WTC11 (cell line): ENCODE measurements around the gene HEY2. TPM values are rescaled to one million over a fixed set of nuclear protein-coding genes. Genes with fewer than 3 reads are reported as not detected.

Source experiments
- ATAC-seq: fragments of 200-7000 bp; cut with Tn5 transposase; 2 replicates; pipeline ENCODE4 v1.10.0; 2021; ENCODE audit warnings: mild to moderate bottlenecking, moderate library complexity
- CTCF ChIA-PET: fragments of 300-600 bp; sonication (Branson Sonifier 250); formaldehyde crosslinking; loops from one replicate; lab custom pipeline; 2021; ENCODE audit warnings: antibody characterized with exemption; lab: Charles Lee
- POLR2A ChIA-PET: fragments of 350-600 bp; sonication (Branson Sonifier 250); formaldehyde crosslinking; loops from one replicate; lab custom pipeline; 2021; ENCODE audit warnings: antibody characterized with exemption; lab: Charles Lee
- DNase-seq: peaks from one replicate; pipeline ENCODE4 v3.0.0; 2021; ENCODE audit warnings: low spot score
- H3K27ac Mint-ChIP-seq: 2 replicates; pipeline ENCODE4 v1.8.0; 2021; ENCODE audit warnings: mixed read lengths
- H3K27me3 Mint-ChIP-seq: 2 replicates; pipeline ENCODE4 v1.8.0; 2021; ENCODE audit warnings: low read depth, mild to moderate bottlenecking, moderate library complexity, mixed read lengths
- H3K36me3 Mint-ChIP-seq: 2 replicates; pipeline ENCODE4 v1.8.0; 2021; ENCODE audit warnings: mixed read lengths
- H3K4me1 Mint-ChIP-seq: 2 replicates; pipeline ENCODE4 v1.8.0; 2022; ENCODE audit warnings: mixed read lengths
- H3K4me3 Mint-ChIP-seq: 2 replicates; pipeline ENCODE4 v1.8.0; 2021; ENCODE audit warnings: mild to moderate bottlenecking, moderate library complexity, mixed read lengths
- H3K9me3 Mint-ChIP-seq: 2 replicates; pipeline ENCODE4 v1.8.0; 2021; ENCODE audit warnings: mixed read lengths
- ATF1 ChIP-seq: sonication (generic); formaldehyde crosslinking; IDR thresholded peaks from 2 replicates; pipeline ENCODE4 v1.8.1; 2023; ENCODE audit warnings: mild to moderate bottlenecking, moderate library complexity, missing genetic modification reagents
- CBFB ChIP-seq: sonication (generic); formaldehyde crosslinking; IDR thresholded peaks from 2 replicates; pipeline ENCODE4 v1.8.1; 2022; ENCODE audit warnings: mild to moderate bottlenecking, low read depth, missing genetic modification reagents
- ELF4 ChIP-seq: sonication (generic); formaldehyde crosslinking; IDR thresholded peaks from 2 replicates; pipeline ENCODE4 v1.8.1; 2022; ENCODE audit warnings: low read depth, mild to moderate bottlenecking, moderate library complexity, missing genetic modification reagents
- EMX1 ChIP-seq: fragments of 250-450 bp; sonication (Bioruptor Pico); IDR thresholded peaks from 2 replicates; pipeline ENCODE4 v1.8.0; 2021; ENCODE audit warnings: mild to moderate bottlenecking
- FOXP1 ChIP-seq: sonication (generic); formaldehyde crosslinking; IDR thresholded peaks from 2 replicates; pipeline ENCODE4 v1.8.0; 2022; ENCODE audit warnings: missing genetic modification reagents, mild to moderate bottlenecking, moderate library complexity, borderline replicate concordance
- GTF2I ChIP-seq: fragments of 250-450 bp; sonication (Bioruptor Pico); conservative IDR thresholded peaks from 2 replicates; pipeline ENCODE4 v1.4.0; 2021; ENCODE audit warnings: mild to moderate bottlenecking
- HMGA2 ChIP-seq: fragments of 250-450 bp; sonication (Bioruptor Pico); IDR thresholded peaks from 2 replicates; pipeline ENCODE4 v1.4.0; 2021; ENCODE audit warnings: mild to moderate bottlenecking, moderate library complexity
- JUN ChIP-seq: sonication (generic); formaldehyde crosslinking; IDR thresholded peaks from 2 replicates; pipeline ENCODE4 v1.8.0; 2023; ENCODE audit warnings: mild to moderate bottlenecking, missing genetic modification reagents
- KAT7 ChIP-seq: sonication (generic); formaldehyde crosslinking; IDR thresholded peaks from 2 replicates; pipeline ENCODE4 v1.8.1; 2023; ENCODE audit warnings: missing genetic modification reagents, mild to moderate bottlenecking, borderline replicate concordance
- MYBL2 ChIP-seq: sonication (generic); formaldehyde crosslinking; IDR thresholded peaks from 2 replicates; pipeline ENCODE4 v1.8.1; 2023; ENCODE audit warnings: mild to moderate bottlenecking, moderate library complexity, missing genetic modification reagents
- NFYB ChIP-seq: sonication (generic); formaldehyde crosslinking; conservative IDR thresholded peaks from 2 replicates; pipeline ENCODE4 v1.8.0; 2022; ENCODE audit warnings: low read depth, missing genetic modification reagents
- NR2C2 ChIP-seq: sonication (generic); formaldehyde crosslinking; IDR thresholded peaks from 2 replicates; pipeline ENCODE4 v1.8.0; 2022; ENCODE audit warnings: mild to moderate bottlenecking, missing genetic modification reagents
- NR3C1 ChIP-seq: sonication (generic); formaldehyde crosslinking; conservative IDR thresholded peaks from 2 replicates; pipeline ENCODE4 v1.8.1; 2023; ENCODE audit warnings: low read depth, mild to moderate bottlenecking, missing genetic modification reagents
- OVOL2 ChIP-seq: fragments of 250-450 bp; sonication (Bioruptor Pico); IDR thresholded peaks from 2 replicates; pipeline ENCODE4 v1.9.0; 2021; ENCODE audit warnings: mild to moderate bottlenecking, borderline replicate concordance
- TCF7 ChIP-seq: sonication (generic); formaldehyde crosslinking; IDR thresholded peaks from 2 replicates; pipeline ENCODE4 v1.8.0; 2022; ENCODE audit warnings: mild to moderate bottlenecking, low read depth, missing genetic modification reagents, moderate library complexity
- TEAD1 ChIP-seq: sonication (generic); formaldehyde crosslinking; IDR thresholded peaks from 2 replicates; pipeline ENCODE4 v1.8.0; 2022; ENCODE audit warnings: mild to moderate bottlenecking, missing genetic modification reagents
- ZNF232 ChIP-seq: sonication (generic); formaldehyde crosslinking; IDR thresholded peaks from 2 replicates; pipeline ENCODE4 v1.8.0; 2022; ENCODE audit warnings: mild to moderate bottlenecking, missing genetic modification reagents
- ZNF671 ChIP-seq: fragments of 250-450 bp; sonication (Bioruptor Pico); IDR thresholded peaks from 2 replicates; pipeline ENCODE4 v1.8.0; 2021; ENCODE audit warnings: mild to moderate bottlenecking
- total RNA-seq: library from RNA; stranded (reverse); gene quantifications from 3 replicates; pipeline ENCODE4 v1.2.3, GENCODE V29; 2021
- TF ChIP-seq, protein P1 (sequence below): sonication (generic); formaldehyde crosslinking; IDR thresholded peaks from 2 replicates; pipeline ENCODE4 v1.8.1; 2023; ENCODE audit warnings: mild to moderate bottlenecking, missing genetic modification reagents, moderate library complexity
- TF ChIP-seq, protein P2 (sequence below): sonication (generic); formaldehyde crosslinking; IDR thresholded peaks from 2 replicates; pipeline ENCODE4 v1.8.1; 2023; ENCODE audit warnings: mild to moderate bottlenecking, missing genetic modification reagents
- TF ChIP-seq, protein P3 (sequence below): sonication (generic); formaldehyde crosslinking; IDR thresholded peaks from 2 replicates; pipeline ENCODE4 v1.8.0; 2022; ENCODE audit warnings: mild to moderate bottlenecking, missing genetic modification reagents
- TF ChIP-seq, protein P4 (sequence below): sonication (generic); formaldehyde crosslinking; IDR thresholded peaks from 2 replicates; pipeline ENCODE4 v1.8.0; 2022; ENCODE audit warnings: mild to moderate bottlenecking, missing genetic modification reagents
- TF ChIP-seq, protein P5 (sequence below): sonication (generic); formaldehyde crosslinking; IDR thresholded peaks from 2 replicates; pipeline ENCODE4 v1.8.1; 2022; ENCODE audit warnings: mild to moderate bottlenecking, moderate library complexity, missing genetic modification reagents
- TF ChIP-seq, protein P6 (sequence below): fragments of 250-450 bp; sonication (Bioruptor Pico); IDR thresholded peaks from 2 replicates; pipeline ENCODE4 v1.8.0; 2021; ENCODE audit warnings: mild to moderate bottlenecking

The HEY2 gene
- total RNA-seq, 1 experiment from 2014 or later, result 10.6 TPM

DNA sequence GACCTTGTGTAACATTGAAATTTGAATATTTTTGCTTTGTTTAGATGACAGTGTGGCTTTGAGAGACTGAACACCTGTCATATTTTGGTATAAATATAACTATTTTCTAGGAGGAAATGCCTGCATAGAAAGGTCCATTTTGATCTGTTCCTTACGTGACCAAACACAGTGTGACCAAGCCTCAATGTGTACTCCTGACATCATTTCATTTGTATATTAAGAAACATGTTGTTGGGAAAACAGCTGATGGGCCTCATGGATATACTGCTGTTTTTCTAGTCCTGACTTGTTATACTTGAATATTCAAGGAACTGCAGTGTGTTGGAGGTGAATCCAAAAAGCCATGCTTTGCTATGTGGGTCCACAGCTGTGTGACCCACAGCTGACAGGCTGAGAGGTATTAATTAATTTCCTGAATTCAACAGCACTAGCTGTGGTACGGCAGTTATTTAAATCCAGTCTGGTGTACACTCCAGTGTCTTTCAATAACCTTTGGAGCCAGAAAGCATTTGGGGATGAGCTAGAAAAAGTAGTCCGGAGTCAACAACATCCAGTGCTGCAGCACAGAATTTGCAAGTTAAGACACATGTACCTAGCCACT lies 60.2 kb downstream of the HEY2 start:
- TF ChIP-seq, protein P1, sequence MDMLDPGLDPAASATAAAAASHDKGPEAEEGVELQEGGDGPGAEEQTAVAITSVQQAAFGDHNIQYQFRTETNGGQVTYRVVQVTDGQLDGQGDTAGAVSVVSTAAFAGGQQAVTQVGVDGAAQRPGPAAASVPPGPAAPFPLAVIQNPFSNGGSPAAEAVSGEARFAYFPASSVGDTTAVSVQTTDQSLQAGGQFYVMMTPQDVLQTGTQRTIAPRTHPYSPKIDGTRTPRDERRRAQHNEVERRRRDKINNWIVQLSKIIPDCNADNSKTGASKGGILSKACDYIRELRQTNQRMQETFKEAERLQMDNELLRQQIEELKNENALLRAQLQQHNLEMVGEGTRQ, result no peak
- no peak for TF ChIP-seq OVOL2 (CRISPR knock-in tag)
- TF ChIP-seq ZNF232 (CRISPR knock-in tag), result no peak
- TF ChIP-seq KAT7, result no peak
- TF ChIP-seq, protein P2, sequence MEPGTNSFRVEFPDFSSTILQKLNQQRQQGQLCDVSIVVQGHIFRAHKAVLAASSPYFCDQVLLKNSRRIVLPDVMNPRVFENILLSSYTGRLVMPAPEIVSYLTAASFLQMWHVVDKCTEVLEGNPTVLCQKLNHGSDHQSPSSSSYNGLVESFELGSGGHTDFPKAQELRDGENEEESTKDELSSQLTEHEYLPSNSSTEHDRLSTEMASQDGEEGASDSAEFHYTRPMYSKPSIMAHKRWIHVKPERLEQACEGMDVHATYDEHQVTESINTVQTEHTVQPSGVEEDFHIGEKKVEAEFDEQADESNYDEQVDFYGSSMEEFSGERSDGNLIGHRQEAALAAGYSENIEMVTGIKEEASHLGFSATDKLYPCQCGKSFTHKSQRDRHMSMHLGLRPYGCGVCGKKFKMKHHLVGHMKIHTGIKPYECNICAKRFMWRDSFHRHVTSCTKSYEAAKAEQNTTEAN (CRISPR knock-in tag), result no peak
- no peak for TF ChIP-seq NFYB (CRISPR knock-in tag)
- TF ChIP-seq, protein P3, sequence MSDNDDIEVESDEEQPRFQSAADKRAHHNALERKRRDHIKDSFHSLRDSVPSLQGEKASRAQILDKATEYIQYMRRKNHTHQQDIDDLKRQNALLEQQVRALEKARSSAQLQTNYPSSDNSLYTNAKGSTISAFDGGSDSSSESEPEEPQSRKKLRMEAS (CRISPR knock-in tag), result no peak
- no peak for TF ChIP-seq ELF4 (CRISPR knock-in tag)
- TF ChIP-seq ZNF671, result no peak
- no peak for TF ChIP-seq GTF2I
- TF ChIP-seq FOXP1 (CRISPR knock-in tag), result no peak
- no peak for TF ChIP-seq ATF1 (CRISPR knock-in tag)
- no peak for TF ChIP-seq TEAD1 (CRISPR knock-in tag)
- TF ChIP-seq EMX1 (CRISPR knock-in tag), result no peak
- TF ChIP-seq, protein P4, sequence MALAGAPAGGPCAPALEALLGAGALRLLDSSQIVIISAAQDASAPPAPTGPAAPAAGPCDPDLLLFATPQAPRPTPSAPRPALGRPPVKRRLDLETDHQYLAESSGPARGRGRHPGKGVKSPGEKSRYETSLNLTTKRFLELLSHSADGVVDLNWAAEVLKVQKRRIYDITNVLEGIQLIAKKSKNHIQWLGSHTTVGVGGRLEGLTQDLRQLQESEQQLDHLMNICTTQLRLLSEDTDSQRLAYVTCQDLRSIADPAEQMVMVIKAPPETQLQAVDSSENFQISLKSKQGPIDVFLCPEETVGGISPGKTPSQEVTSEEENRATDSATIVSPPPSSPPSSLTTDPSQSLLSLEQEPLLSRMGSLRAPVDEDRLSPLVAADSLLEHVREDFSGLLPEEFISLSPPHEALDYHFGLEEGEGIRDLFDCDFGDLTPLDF (CRISPR knock-in tag), result no peak
- TF ChIP-seq, protein P5, sequence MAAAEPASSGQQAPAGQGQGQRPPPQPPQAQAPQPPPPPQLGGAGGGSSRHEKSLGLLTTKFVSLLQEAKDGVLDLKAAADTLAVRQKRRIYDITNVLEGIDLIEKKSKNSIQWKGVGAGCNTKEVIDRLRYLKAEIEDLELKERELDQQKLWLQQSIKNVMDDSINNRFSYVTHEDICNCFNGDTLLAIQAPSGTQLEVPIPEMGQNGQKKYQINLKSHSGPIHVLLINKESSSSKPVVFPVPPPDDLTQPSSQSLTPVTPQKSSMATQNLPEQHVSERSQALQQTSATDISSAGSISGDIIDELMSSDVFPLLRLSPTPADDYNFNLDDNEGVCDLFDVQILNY (CRISPR knock-in tag), result no peak
- TF ChIP-seq NR3C1 (CRISPR knock-in tag), result no peak
- no peak for TF ChIP-seq JUN
- no peak for TF ChIP-seq NR2C2 (CRISPR knock-in tag)
- Mint-ChIP-seq H3K9me3 (no peaks in the 10 kb centered on the region), H3K36me3 (no peaks in the 10 kb centered on the region), H3K27ac (no peak overlapping the region), H3K4me1 (peaks cover 6% of the 10 kb centered on the region; the same call in 1 of the 2 replicates), H3K4me3 (no peak overlapping the region), H3K27me3 (no peaks in the 10 kb centered on the region)
- no peak for ATAC-seq
- no peak for DNase-seq
- CTCF ChIA-PET, result no interaction called here
- POLR2A ChIA-PET, result interaction anchor here (1.3 kb wide), 1 partner anchor 19 kb away, joined by 3 read pairs; the partner anchor contains the start of gene NCOA7

DNA sequence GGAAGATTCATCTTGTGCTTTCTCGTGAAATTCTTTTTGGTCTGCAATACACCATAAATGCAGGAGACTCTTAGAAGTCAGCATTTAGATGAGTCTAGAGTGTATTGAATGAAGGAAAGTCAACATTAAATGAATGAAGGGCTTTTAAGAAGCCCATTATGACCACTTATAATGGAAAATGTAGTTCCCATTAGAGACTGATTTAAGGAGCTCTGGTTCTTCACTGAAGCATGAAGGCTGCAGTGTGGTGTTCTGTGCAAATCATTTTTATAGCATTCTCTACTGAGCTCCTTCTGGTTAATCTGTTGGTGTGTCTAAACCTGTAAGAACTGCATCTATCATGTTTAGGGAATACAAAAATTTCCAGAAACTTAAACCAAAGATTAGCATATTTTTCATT lies 61.0 kb downstream of the HEY2 start:
- DNase-seq, result no peak
- H3K27ac Mint-ChIP-seq, result no peak overlapping the region
- TF ChIP-seq KAT7, result no peak
- TF ChIP-seq CBFB (CRISPR knock-in tag), result no peak
- TF ChIP-seq, protein P2 (CRISPR knock-in tag), result no peak
- TF ChIP-seq HMGA2 (CRISPR knock-in tag), result no peak
- TF ChIP-seq OVOL2 (CRISPR knock-in tag), result no peak
- TF ChIP-seq, protein P6, sequence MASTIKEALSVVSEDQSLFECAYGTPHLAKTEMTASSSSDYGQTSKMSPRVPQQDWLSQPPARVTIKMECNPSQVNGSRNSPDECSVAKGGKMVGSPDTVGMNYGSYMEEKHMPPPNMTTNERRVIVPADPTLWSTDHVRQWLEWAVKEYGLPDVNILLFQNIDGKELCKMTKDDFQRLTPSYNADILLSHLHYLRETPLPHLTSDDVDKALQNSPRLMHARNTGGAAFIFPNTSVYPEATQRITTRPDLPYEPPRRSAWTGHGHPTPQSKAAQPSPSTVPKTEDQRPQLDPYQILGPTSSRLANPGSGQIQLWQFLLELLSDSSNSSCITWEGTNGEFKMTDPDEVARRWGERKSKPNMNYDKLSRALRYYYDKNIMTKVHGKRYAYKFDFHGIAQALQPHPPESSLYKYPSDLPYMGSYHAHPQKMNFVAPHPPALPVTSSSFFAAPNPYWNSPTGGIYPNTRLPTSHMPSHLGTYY (CRISPR knock-in tag), result no peak
- no peak for TF ChIP-seq MYBL2 (CRISPR knock-in tag)
- TF ChIP-seq, protein P4 (CRISPR knock-in tag), result no peak
- TF ChIP-seq TCF7 (CRISPR knock-in tag), result no peak
- TF ChIP-seq FOXP1 (CRISPR knock-in tag), result no peak
- TF ChIP-seq, all 79 proteins: peak for 0
- H3K9me3 Mint-ChIP-seq, result no peaks in the 10 kb centered on the region
- POLR2A ChIA-PET, result interaction anchor here (1.3 kb wide), 1 partner anchor 20 kb away, joined by 3 read pairs; the partner anchor contains the start of gene NCOA7
- no peaks in the 10 kb centered on the region for H3K36me3 Mint-ChIP-seq
- CTCF ChIA-PET, result no interaction called here
- no peaks in the 10 kb centered on the region for H3K27me3 Mint-ChIP-seq
- H3K4me1 Mint-ChIP-seq, result peaks cover 6% of the 10 kb centered on the region; the same call in 1 of the 2 replicates
- H3K4me3 Mint-ChIP-seq, result no peak overlapping the region
- ATAC-seq, result no peak
